SK-N-SH treated with all-trans-retinoic acid at 6 μM for 48 hours (cell line): ENCODE data around the gene GALNT5.

Experiments
- ATAC-seq: fragments of 200-7000 bp; cut with Tn5 transposase; 3 replicates; pipeline ENCODE4 v1.9.1; 2020; ENCODE audit warnings: mild to moderate bottlenecking, moderate library complexity
- ARNTL ChIP-seq: fragments of 450-650 bp; formaldehyde crosslinking; IDR thresholded peaks from 2 replicates; pipeline ENCODE4 v1.5.0; 2020; ENCODE audit warnings: low read depth, mild to moderate bottlenecking, moderate library complexity, borderline replicate concordance
- BACH2 ChIP-seq: fragments of 250-450 bp; sonication (Bioruptor Pico); IDR thresholded peaks from 2 replicates; pipeline ENCODE4 v1.9.0; 2021; ENCODE audit warnings: mild to moderate bottlenecking, borderline replicate concordance
- ISL1 ChIP-seq: fragments of 250-450 bp; sonication (Bioruptor Pico); IDR thresholded peaks from 2 replicates; pipeline ENCODE4 v2.1.2; 2022; ENCODE audit warnings: mild to moderate bottlenecking, moderate library complexity
- OSR1 ChIP-seq: fragments of 250-450 bp; sonication (Bioruptor Pico); IDR thresholded peaks from 2 replicates; pipeline ENCODE4 v1.8.0; 2022; ENCODE audit warnings: moderate library complexity, mild to moderate bottlenecking, inconsistent platforms
- PPARA ChIP-seq: fragments of 250-450 bp; sonication (Bioruptor Pico); IDR thresholded peaks from 2 replicates; pipeline ENCODE4 v1.5.0; 2020; ENCODE audit warnings: mild to moderate bottlenecking, borderline replicate concordance
- RARB ChIP-seq: fragments of 250-450 bp; sonication (Bioruptor Pico); IDR thresholded peaks from 2 replicates; pipeline ENCODE4 v1.8.0; 2021; ENCODE audit warnings: mild to moderate bottlenecking, moderate library complexity
- SNAI2 ChIP-seq: fragments of 250-450 bp; sonication (Bioruptor Pico); IDR thresholded peaks from 2 replicates; pipeline ENCODE4 v1.5.0; 2020; ENCODE audit warnings: mild to moderate bottlenecking, moderate library complexity
- TCF4 ChIP-seq: fragments of 250-450 bp; sonication (Bioruptor Pico); IDR thresholded peaks from 2 replicates; pipeline ENCODE4 v1.8.0; 2021; ENCODE audit warnings: mild to moderate bottlenecking, moderate library complexity, borderline replicate concordance
- TSHZ2 ChIP-seq: fragments of 250-450 bp; sonication (Bioruptor Pico); IDR thresholded peaks from 2 replicates; pipeline ENCODE4 v1.5.0; 2020; ENCODE audit warnings: mild to moderate bottlenecking, moderate library complexity
- ZC3H10 ChIP-seq: fragments of 250-450 bp; sonication (Bioruptor Pico); IDR thresholded peaks from 2 replicates; pipeline ENCODE4 v1.5.1; 2021; ENCODE audit warnings: mild to moderate bottlenecking, moderate library complexity
- ZFP3 ChIP-seq: fragments of 250-450 bp; sonication (Bioruptor Pico); IDR thresholded peaks from 2 replicates; pipeline ENCODE4 v1.5.0; 2020; ENCODE audit warnings: mild to moderate bottlenecking, moderate library complexity
- ZFP30 ChIP-seq: fragments of 450-650 bp; formaldehyde crosslinking; IDR thresholded peaks from 2 replicates; pipeline ENCODE4 v1.5.0; 2022; ENCODE audit warnings: mild to moderate bottlenecking, moderate library complexity
- ZNF70 ChIP-seq: fragments of 450-650 bp; formaldehyde crosslinking; IDR thresholded peaks from 2 replicates; pipeline ENCODE4 v1.5.0; 2020; ENCODE audit warnings: mild to moderate bottlenecking, moderate library complexity
- TF ChIP-seq, protein P1 (sequence below): fragments of 250-450 bp; sonication (Bioruptor Pico); IDR thresholded peaks from 2 replicates; pipeline ENCODE4 v1.5.1; 2021; ENCODE audit warnings: mild to moderate bottlenecking, moderate library complexity
- TF ChIP-seq, protein P2 (sequence below): fragments of 250-450 bp; sonication (Bioruptor Pico); IDR thresholded peaks from 2 replicates; pipeline ENCODE4 v1.8.0; 2021; ENCODE audit warnings: low read depth, mild to moderate bottlenecking, moderate library complexity, borderline replicate concordance
- TF ChIP-seq, protein P3 (sequence below): fragments of 250-450 bp; sonication (Bioruptor Pico); IDR thresholded peaks from 2 replicates; pipeline ENCODE4 v1.5.1; 2020; ENCODE audit warnings: low read depth, mild to moderate bottlenecking, moderate library complexity
- TF ChIP-seq, protein P4 (sequence below): fragments of 250-450 bp; sonication (Bioruptor Pico); IDR thresholded peaks from 2 replicates; pipeline ENCODE4 v1.8.0; 2020; ENCODE audit warnings: mild to moderate bottlenecking, moderate library complexity, borderline replicate concordance

Gene GALNT5

GRCh38 chr2:157334797-157335196 is 77.3 kb downstream of the GALNT5 start (continued):
- TF ChIP-seq TSHZ2 (CRISPR knock-in tag) (no peak), ZFP30 (CRISPR knock-in tag) (no peak), ARNTL (no peak), ISL1 (CRISPR knock-in tag) (no peak), ZFP3 (CRISPR knock-in tag) (no peak)

DNA sequence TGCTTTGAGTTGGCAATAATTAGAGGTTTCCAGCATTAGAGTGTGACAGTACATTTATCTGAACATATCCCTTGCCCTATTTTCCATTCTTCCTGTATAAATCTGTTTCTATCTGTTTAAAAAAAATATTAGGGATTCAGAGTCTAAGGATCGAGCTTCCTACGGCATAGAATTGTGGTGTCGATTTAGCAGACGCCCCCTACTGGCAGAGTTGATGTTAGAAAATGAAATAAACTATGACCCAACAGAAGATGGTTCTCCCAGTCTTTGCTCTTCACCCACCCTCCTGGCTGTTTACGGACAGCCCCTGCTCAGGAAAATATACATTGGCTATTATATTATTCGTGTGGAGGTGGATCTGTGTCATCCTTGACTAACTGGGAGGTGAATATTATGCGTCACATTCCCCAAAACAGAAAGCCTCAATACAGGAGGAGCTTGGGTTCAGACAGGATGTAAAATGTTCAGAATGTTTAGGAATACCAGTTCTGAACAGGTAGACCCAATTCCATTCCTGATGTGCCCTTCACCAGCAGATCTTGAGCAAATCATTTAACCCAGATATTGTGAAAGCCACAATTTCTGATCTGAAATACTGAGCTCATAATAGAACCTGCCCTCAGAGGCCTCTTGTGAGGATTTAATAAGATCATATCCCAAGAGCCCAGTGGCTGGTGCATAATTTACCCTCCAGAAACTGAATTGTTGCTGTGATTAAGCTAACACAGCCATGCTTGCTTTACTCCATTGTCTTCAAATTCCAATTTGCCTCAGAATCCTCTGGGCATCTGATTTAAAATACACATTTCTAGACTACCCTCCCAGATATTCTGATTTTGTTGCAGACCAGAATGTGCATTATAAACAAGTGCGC is 78.9 kb downstream of the GALNT5 start:
- TF ChIP-seq TCF4, result no peak
- no peak for TF ChIP-seq ISL1 (CRISPR knock-in tag)
- no peak for TF ChIP-seq RARB
- TF ChIP-seq, protein P1, sequence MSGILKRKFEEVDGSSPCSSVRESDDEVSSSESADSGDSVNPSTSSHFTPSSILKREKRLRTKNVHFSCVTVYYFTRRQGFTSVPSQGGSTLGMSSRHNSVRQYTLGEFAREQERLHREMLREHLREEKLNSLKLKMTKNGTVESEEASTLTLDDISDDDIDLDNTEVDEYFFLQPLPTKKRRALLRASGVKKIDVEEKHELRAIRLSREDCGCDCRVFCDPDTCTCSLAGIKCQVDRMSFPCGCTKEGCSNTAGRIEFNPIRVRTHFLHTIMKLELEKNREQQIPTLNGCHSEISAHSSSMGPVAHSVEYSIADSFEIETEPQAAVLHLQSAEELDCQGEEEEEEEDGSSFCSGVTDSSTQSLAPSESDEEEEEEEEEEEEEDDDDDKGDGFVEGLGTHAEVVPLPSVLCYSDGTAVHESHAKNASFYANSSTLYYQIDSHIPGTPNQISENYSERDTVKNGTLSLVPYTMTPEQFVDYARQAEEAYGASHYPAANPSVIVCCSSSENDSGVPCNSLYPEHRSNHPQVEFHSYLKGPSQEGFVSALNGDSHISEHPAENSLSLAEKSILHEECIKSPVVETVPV, result no peak
- no peak for TF ChIP-seq TSHZ2 (CRISPR knock-in tag)
- TF ChIP-seq, protein P2, sequence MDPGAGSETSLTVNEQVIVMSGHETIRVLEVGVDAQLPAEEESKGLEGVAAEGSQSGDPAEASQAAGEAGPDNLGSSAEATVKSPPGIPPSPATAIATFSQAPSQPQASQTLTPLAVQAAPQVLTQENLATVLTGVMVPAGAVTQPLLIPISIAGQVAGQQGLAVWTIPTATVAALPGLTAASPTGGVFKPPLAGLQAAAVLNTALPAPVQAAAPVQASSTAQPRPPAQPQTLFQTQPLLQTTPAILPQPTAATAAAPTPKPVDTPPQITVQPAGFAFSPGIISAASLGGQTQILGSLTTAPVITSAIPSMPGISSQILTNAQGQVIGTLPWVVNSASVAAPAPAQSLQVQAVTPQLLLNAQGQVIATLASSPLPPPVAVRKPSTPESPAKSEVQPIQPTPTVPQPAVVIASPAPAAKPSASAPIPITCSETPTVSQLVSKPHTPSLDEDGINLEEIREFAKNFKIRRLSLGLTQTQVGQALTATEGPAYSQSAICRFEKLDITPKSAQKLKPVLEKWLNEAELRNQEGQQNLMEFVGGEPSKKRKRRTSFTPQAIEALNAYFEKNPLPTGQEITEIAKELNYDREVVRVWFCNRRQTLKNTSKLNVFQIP (CRISPR knock-in tag), result no peak
- TF ChIP-seq, protein P3, sequence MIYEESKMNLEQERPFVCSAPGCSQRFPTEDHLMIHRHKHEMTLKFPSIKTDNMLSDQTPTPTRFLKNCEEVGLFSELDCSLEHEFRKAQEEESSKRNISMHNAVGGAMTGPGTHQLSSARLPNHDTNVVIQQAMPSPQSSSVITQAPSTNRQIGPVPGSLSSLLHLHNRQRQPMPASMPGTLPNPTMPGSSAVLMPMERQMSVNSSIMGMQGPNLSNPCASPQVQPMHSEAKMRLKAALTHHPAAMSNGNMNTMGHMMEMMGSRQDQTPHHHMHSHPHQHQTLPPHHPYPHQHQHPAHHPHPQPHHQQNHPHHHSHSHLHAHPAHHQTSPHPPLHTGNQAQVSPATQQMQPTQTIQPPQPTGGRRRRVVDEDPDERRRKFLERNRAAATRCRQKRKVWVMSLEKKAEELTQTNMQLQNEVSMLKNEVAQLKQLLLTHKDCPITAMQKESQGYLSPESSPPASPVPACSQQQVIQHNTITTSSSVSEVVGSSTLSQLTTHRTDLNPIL (CRISPR knock-in tag), result no peak
- no peak for TF ChIP-seq BACH2 (CRISPR knock-in tag)
- no peak for TF ChIP-seq ARNTL
- no peak for TF ChIP-seq ZNF70 (CRISPR knock-in tag)
- TF ChIP-seq, protein P4, sequence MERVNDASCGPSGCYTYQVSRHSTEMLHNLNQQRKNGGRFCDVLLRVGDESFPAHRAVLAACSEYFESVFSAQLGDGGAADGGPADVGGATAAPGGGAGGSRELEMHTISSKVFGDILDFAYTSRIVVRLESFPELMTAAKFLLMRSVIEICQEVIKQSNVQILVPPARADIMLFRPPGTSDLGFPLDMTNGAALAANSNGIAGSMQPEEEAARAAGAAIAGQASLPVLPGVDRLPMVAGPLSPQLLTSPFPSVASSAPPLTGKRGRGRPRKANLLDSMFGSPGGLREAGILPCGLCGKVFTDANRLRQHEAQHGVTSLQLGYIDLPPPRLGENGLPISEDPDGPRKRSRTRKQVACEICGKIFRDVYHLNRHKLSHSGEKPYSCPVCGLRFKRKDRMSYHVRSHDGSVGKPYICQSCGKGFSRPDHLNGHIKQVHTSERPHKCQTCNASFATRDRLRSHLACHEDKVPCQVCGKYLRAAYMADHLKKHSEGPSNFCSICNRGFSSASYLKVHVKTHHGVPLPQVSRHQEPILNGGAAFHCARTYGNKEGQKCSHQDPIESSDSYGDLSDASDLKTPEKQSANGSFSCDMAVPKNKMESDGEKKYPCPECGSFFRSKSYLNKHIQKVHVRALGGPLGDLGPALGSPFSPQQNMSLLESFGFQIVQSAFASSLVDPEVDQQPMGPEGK (CRISPR knock-in tag), result no peak
- no peak for TF ChIP-seq PPARA
- TF ChIP-seq SNAI2 (CRISPR knock-in tag), result no peak
- TF ChIP-seq ZC3H10 (CRISPR knock-in tag), result no peak
- TF ChIP-seq OSR1 (CRISPR knock-in tag), result no peak
- no peak for TF ChIP-seq ZFP30 (CRISPR knock-in tag)
- TF ChIP-seq, all 23 proteins: peak for 0
- peak; percentile 86 for ATAC-seq
